Panc1 (cell line): ENCODE data around the gene SYF2.
"Not testable (repeated sequence)": the region's sequence is repeated elsewhere in the genome, so short reads cannot be mapped to it uniquely, and the experiment has no call there.

Experiments used
- CTCF ChIP-seq: fragments of 450-650 bp; IDR thresholded peaks from 2 replicates; pipeline ENCODE4 v1.5.1; 2017; ENCODE audit warnings: mild to moderate bottlenecking
- POLR2AphosphoS5 ChIP-seq: IDR thresholded peaks from 2 replicates; pipeline ENCODE4 v1.6.1; 2012; ENCODE audit warnings: mild to moderate bottlenecking, low read depth, low read length, moderate library complexity
- TCF7L2 ChIP-seq: IDR thresholded peaks from 2 replicates; pipeline ENCODE4 v1.6.1; 2011; ENCODE audit warnings: mild to moderate bottlenecking, low read depth, low read length, inconsistent platforms

GRCh38 chr1:25187904-25188303, 44.4 kb downstream of the SYF2 start:
- TF ChIP-seq CTCF, POLR2AphosphoS5, TCF7L2: not testable (repeated sequence)
